Measurements from ENCODE around the gene NIPAL4. TPM values are rescaled to one million over a fixed set of nuclear protein-coding genes. Genes with fewer than 3 reads are reported as not detected.

Gene NIPAL4
- total RNA-seq, 1 donor from 2014 or later: 5.3 TPM

- TF ChIP-seq, protein P1, sequence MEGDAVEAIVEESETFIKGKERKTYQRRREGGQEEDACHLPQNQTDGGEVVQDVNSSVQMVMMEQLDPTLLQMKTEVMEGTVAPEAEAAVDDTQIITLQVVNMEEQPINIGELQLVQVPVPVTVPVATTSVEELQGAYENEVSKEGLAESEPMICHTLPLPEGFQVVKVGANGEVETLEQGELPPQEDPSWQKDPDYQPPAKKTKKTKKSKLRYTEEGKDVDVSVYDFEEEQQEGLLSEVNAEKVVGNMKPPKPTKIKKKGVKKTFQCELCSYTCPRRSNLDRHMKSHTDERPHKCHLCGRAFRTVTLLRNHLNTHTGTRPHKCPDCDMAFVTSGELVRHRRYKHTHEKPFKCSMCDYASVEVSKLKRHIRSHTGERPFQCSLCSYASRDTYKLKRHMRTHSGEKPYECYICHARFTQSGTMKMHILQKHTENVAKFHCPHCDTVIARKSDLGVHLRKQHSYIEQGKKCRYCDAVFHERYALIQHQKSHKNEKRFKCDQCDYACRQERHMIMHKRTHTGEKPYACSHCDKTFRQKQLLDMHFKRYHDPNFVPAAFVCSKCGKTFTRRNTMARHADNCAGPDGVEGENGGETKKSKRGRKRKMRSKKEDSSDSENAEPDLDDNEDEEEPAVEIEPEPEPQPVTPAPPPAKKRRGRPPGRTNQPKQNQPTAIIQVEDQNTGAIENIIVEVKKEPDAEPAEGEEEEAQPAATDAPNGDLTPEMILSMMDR (IDR thresholded peaks at IDR 0.05; ENCODE audit: insufficient read depth, low read length, severe bottlenecking): no peak
- DNase-seq (ENCODE audit: low read depth): no peak
Measured at GRCh38 chr5:157520911-157521703, 61.1 kb downstream of the NIPAL4 start.

GRCh38 chr5:157521704-157522029 lies 61.7 kb downstream of the NIPAL4 start:
- Histone ChIP-seq H3K27me3 (ENCODE audit: control insufficient read depth, insufficient read depth, low read length) (no peaks in the 10 kb centered on the region), H3K4me3 (ENCODE audit: low read depth, low read length) (no peak overlapping the region), H3K36me3 (ENCODE audit: control insufficient read depth, insufficient read depth, low read length) (no peaks in the 10 kb centered on the region)
- FAIRE-seq (no peak), DNase-seq (ENCODE audit: low read depth) (no peak)
- TF ChIP-seq, protein P1 (IDR thresholded peaks at IDR 0.05; ENCODE audit: insufficient read depth, low read length, severe bottlenecking): no peak

More at GRCh38 chr5:157520911-157521703, 61.1 kb downstream of the NIPAL4 start:
- Histone ChIP-seq H3K4me3 (ENCODE audit: low read depth, low read length) (no peak overlapping the region), H3K36me3 (ENCODE audit: control insufficient read depth, insufficient read depth, low read length) (no peaks in the 10 kb centered on the region), H3K27me3 (ENCODE audit: control insufficient read depth, insufficient read depth, low read length) (no peaks in the 10 kb centered on the region)
- FAIRE-seq: peak; percentile 55

GRCh38 chr5:157523976-157524375 lies 64.0 kb downstream of the NIPAL4 start:
- peak; percentile 18 for FAIRE-seq
- Histone ChIP-seq H3K27me3 (ENCODE audit: control insufficient read depth, insufficient read depth, low read length) (no peaks in the 10 kb centered on the region), H3K4me3 (ENCODE audit: low read depth, low read length) (no peak overlapping the region), H3K36me3 (ENCODE audit: control insufficient read depth, insufficient read depth, low read length) (no peaks in the 10 kb centered on the region)
- TF ChIP-seq, protein P1 (IDR thresholded peaks at IDR 0.05; ENCODE audit: insufficient read depth, low read length, severe bottlenecking): no peak
- no peak for DNase-seq (ENCODE audit: low read depth)

Other genes with a start within 250 kb of the NIPAL4 start
- gene CYFIP2, start 194.1 kb upstream of the NIPAL4 start, total RNA-seq: 3.9 and 8.2 TPM in 2 replicates
- 0.79 and 1.7 TPM in 2 replicates for gene ADAM19, start 115.6 kb downstream of the NIPAL4 start, total RNA-seq
- gene SOX30, start 192.2 kb downstream of the NIPAL4 start, total RNA-seq: under 0.01 TPM in 1 of 2 replicates, not detected in the other
- gene C5orf52, start 211.3 kb downstream of the NIPAL4 start, total RNA-seq: not detected in 2 replicates